ENCODE measurements around the gene PIEZO2. TPM values are rescaled to one million over a fixed set of nuclear protein-coding genes. Genes with fewer than 3 reads are reported as not detected.

PIEZO2 gene
- total and polyA plus RNA-seq, 7 donors = 0.03 to 0.64 (median 0.13) TPM

DNA sequence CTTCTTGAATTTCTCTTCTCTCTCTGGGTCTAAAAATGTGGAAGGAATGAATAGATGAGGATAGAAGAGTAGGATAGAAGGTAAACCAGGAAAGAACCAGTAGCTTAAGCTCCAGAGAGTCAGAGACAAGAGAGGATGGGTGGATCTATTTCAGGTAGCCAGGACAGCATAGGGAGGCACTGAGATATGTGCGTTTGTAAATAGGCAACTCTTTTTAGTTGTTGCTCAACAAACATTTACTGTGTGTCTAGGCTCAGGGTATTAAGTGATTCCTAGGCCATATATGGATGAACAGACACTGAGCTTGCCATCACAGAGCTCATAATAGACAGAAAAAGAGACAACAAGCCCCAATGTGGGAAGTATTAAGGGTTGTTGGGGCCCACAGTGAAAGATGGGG is 463.1 kb downstream of the PIEZO2 start:
- Histone ChIP-seq H3K27ac (no peak overlapping the region), H3K4me1 (no peaks in the 10 kb centered on the region), H3K27me3 (ENCODE audit: insufficient read depth in 3 of 3, low read length in 2 of 3) (no peaks in the 10 kb centered on the region), H3K9me3 (no peaks in the 10 kb centered on the region), H3K4me3 (no peak overlapping the region), H3K36me3 (ENCODE audit: insufficient read depth in 1 of 2, low read depth in 1 of 2) (no peaks in the 10 kb centered on the region)
- WGBS, 3 donors = 0 to 44% (median 0%) methylated on average over 1 of the region's 1 CpG
- intact Hi-C loops (cut with DNase I) = no loop called here
- TF ChIP-seq CTCF (IDR thresholded peaks at IDR 0.05) = no peak
- DNase-seq (no peak), ATAC-seq (no peak)

DNA sequence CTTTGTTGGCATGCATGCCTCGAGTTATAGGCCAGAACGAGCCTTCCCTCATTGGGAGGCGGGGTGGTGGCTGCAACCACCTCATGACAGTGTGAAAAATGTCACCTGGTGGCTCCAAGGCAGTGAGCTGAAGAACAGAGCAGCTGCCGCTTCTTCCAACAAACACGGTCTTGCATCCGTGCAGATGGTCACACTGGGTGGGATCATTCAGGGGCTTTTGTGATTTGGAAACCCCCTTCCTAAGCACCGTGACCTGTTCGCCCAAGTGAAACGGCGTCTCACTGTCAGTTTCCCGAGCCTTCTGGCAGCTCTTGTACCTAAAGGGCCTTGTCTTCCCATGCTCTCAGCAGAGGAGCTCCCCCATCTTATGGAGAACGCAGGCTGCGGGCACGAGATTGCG is 463.9 kb downstream of the PIEZO2 start:
- no peak for DNase-seq
- TF ChIP-seq CTCF (IDR thresholded peaks at IDR 0.05) = no peak
- Histone ChIP-seq H3K36me3 (ENCODE audit: insufficient read depth in 1 of 2, low read depth in 1 of 2) (no peaks in the 10 kb centered on the region), H3K27me3 (ENCODE audit: insufficient read depth in 3 of 3, low read length in 2 of 3) (no peaks in the 10 kb centered on the region), H3K4me3 (no peak overlapping the region), H3K4me1 (no peaks in the 10 kb centered on the region), H3K27ac (no peak overlapping the region), H3K9me3 (no peaks in the 10 kb centered on the region)
- intact Hi-C loops (cut with DNase I) = no loop called here
- WGBS, 3 donors = 43 to 51% (median 44%) methylated on average over 15 of the region's 15 CpGs
- ATAC-seq = no peak

GRCh38 chr18:10682368-10682714 is 467.0 kb downstream of the PIEZO2 start:
- 79 to 83% (median 82%) methylated on average over 7 of the region's 7 CpGs for WGBS, 3 donors
- no peaks in the 10 kb centered on the region for H3K9me3 ChIP-seq
- no peaks in the 10 kb centered on the region for H3K4me1 ChIP-seq
- no peak for ATAC-seq
- no peaks in the 10 kb centered on the region for H3K36me3 ChIP-seq (ENCODE audit: insufficient read depth in 1 of 2, low read depth in 1 of 2)
- no peak for TF ChIP-seq CTCF (IDR thresholded peaks at IDR 0.05)
- no peaks in the 10 kb centered on the region for H3K27me3 ChIP-seq (ENCODE audit: insufficient read depth in 3 of 3, low read length in 2 of 3)
- intact Hi-C loops (cut with DNase I) = no loop called here
- DNase-seq = no peak
- no peak overlapping the region for H3K27ac ChIP-seq
- no peak overlapping the region for H3K4me3 ChIP-seq

DNA sequence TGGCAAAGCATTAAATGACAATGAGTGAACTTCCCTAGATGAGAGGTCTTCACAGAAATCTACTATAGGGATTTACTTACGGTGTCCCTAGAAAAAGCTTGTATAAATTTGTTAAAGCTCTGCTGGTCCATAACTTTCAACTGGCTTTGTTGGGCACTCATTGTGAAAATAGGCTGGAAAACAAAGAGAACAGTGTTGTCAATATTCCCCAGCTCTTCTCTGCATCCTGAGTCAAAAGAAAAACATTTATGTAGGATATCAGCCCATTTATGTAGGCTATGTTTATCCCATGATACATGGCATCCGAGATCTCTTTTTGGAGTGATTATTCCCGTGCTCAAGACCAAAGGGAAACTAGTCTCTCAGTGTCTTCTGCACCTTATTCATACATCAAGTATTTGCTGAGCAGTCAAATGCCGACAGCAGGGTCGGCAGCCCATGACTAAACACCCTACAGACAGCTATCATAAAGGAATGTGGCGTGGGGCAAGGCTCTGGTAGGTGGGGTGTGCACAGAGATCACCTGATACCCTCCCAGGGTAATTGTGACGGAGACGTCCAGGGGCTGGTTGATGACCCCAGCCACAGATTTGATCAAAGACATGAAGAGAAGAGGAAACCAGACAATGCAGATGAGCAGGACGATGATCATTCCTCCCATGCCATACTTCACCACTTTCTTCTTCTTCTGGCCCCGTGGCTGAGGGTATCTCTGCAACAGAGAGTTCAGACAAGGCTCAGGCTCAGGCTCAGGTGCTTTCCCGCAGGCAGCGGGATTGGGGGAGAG is 467.6 kb downstream of the PIEZO2 start:
- WGBS, 3 donors = 84 to 86% (median 86%) methylated on average over 12 of the region's 12 CpGs
- no peak for ATAC-seq
- H3K27ac ChIP-seq = no peak overlapping the region
- H3K27me3 ChIP-seq (ENCODE audit: insufficient read depth in 3 of 3, low read length in 2 of 3) = no peaks in the 10 kb centered on the region
- H3K9me3 ChIP-seq = no peaks in the 10 kb centered on the region
- no peak overlapping the region for H3K4me3 ChIP-seq
- no peak for DNase-seq
- no peaks in the 10 kb centered on the region for H3K36me3 ChIP-seq (ENCODE audit: insufficient read depth in 1 of 2, low read depth in 1 of 2)
- TF ChIP-seq CTCF (IDR thresholded peaks at IDR 0.05) = no peak
- intact Hi-C loops (cut with DNase I) = no loop called here
- H3K4me1 ChIP-seq = no peaks in the 10 kb centered on the region

DNA sequence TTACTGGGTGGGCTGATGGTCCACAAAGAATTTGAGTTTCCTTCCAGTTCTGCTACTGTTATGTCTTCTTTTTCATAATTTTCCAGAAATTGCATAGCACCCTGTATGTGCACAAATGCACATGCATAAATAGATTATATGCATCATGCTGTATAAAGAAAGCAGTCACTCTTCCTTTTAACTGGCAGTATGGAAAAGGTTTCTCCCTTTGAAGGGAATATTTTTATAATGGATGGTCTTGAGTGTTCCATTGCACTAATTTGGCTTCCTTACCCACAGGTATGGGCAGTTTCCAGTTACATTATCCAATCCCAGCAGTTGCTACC is 469.1 kb downstream of the PIEZO2 start:
- DNase-seq = no peak
- ATAC-seq = no peak
- H3K4me3 ChIP-seq = no peak overlapping the region

More for the DNA sequence above, 469.1 kb downstream of the PIEZO2 start:
- H3K4me1 ChIP-seq = no peaks in the 10 kb centered on the region
- H3K27ac ChIP-seq = no peak overlapping the region
- H3K9me3 ChIP-seq = no peaks in the 10 kb centered on the region
- intact Hi-C loops (cut with DNase I) = no loop called here
- no peaks in the 10 kb centered on the region for H3K36me3 ChIP-seq (ENCODE audit: insufficient read depth in 1 of 2, low read depth in 1 of 2)
- TF ChIP-seq CTCF (IDR thresholded peaks at IDR 0.05) = no peak
- H3K27me3 ChIP-seq (ENCODE audit: insufficient read depth in 3 of 3, low read length in 2 of 3) = no peaks in the 10 kb centered on the region

Measured in psoas muscle (tissue), 8 donors.